ENCODE measurements around the gene SEMA6A. TPM values are rescaled to one million over a fixed set of nuclear protein-coding genes. Genes with fewer than 3 reads are reported as not detected.

The SEMA6A gene
- total RNA-seq, 3 donors from 2014 or later: 33.9 to 40.3 (median 35.6) TPM

- no peak overlapping the region for H3K4me3 ChIP-seq
- TF ChIP-seq POLR2A (IDR thresholded peaks at IDR 0.05) (no peak), POLR2AphosphoS5 (IDR thresholded peaks at IDR 0.05) (no peak)
- TF ChIP-seq, protein P1, sequence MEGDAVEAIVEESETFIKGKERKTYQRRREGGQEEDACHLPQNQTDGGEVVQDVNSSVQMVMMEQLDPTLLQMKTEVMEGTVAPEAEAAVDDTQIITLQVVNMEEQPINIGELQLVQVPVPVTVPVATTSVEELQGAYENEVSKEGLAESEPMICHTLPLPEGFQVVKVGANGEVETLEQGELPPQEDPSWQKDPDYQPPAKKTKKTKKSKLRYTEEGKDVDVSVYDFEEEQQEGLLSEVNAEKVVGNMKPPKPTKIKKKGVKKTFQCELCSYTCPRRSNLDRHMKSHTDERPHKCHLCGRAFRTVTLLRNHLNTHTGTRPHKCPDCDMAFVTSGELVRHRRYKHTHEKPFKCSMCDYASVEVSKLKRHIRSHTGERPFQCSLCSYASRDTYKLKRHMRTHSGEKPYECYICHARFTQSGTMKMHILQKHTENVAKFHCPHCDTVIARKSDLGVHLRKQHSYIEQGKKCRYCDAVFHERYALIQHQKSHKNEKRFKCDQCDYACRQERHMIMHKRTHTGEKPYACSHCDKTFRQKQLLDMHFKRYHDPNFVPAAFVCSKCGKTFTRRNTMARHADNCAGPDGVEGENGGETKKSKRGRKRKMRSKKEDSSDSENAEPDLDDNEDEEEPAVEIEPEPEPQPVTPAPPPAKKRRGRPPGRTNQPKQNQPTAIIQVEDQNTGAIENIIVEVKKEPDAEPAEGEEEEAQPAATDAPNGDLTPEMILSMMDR (IDR thresholded peaks at IDR 0.05): no peak
- no peaks in the 10 kb centered on the region for H3K4me1 ChIP-seq
- intact Hi-C loops (cut with DNase I; ENCODE audit: low total_unique reads): no loop called here
- H3K27me3 ChIP-seq: no peaks in the 10 kb centered on the region
- no peak overlapping the region for H3K27ac ChIP-seq
- no peak for DNase-seq (ENCODE audit: low spot score in 2 of 2)
- H3K9me3 ChIP-seq: no peaks in the 10 kb centered on the region
- no peaks in the 10 kb centered on the region for H3K36me3 ChIP-seq
Observed at GRCh38 chr5:116395226-116395625, 179.4 kb downstream of the SEMA6A start.

- intact Hi-C loops (cut with DNase I; ENCODE audit: low total_unique reads): no loop called here
- no peaks in the 10 kb centered on the region for H3K9me3 ChIP-seq
- H3K27me3 ChIP-seq: no peaks in the 10 kb centered on the region
- no peak overlapping the region for H3K4me3 ChIP-seq
- no peak overlapping the region for H3K27ac ChIP-seq
- H3K4me1 ChIP-seq: no peaks in the 10 kb centered on the region
- DNase-seq (ENCODE audit: low spot score in 2 of 2): no peak
- TF ChIP-seq, protein P1 (IDR thresholded peaks at IDR 0.05): no peak
- TF ChIP-seq POLR2A (IDR thresholded peaks at IDR 0.05) (no peak), POLR2AphosphoS5 (IDR thresholded peaks at IDR 0.05) (no peak)
- H3K36me3 ChIP-seq: no peaks in the 10 kb centered on the region
Observed at GRCh38 chr5:116394186-116394867, 180.3 kb downstream of the SEMA6A start.

All from breast epithelium (tissue), 4 donors.